ENCODE data around the gene ATRAID. TPM values are rescaled to one million over a fixed set of nuclear protein-coding genes. Genes with fewer than 3 reads are reported as not detected.

Gene ATRAID
- total and polyA plus RNA-seq, 4 donors, result 44.9 to 77.5 (median 48.9) TPM

- no peaks in the 10 kb centered on the region for H3K36me3 ChIP-seq (ENCODE audit: control insufficient read depth in 4 of 4, insufficient read depth in 3 of 4, low read depth in 1 of 4, low read length in 3 of 4)
- H3K9ac ChIP-seq (ENCODE audit: low read depth in 1 of 2, low read length in 2 of 2), result no peak overlapping the region
- H3K27ac ChIP-seq (ENCODE audit: low read depth in 1 of 2, low read length in 2 of 2), result peak overlapping the region; percentile 92 to 97
- TF ChIP-seq RAD21 (IDR thresholded peaks at IDR 0.05) (no peak), FOXA1 (IDR thresholded peaks at IDR 0.05) (no peak), HNF4A (conservative IDR thresholded peaks at IDR 0.05) (no peak), HNF4G (IDR thresholded peaks at IDR 0.05) (no peak), CTCF (IDR thresholded peaks at IDR 0.05; ENCODE audit: low read depth, low read length, missing input control) (no peak), JUND (IDR thresholded peaks at IDR 0.05) (no peak), EGR1 (IDR thresholded peaks at IDR 0.05; ENCODE audit: low read depth in 2 of 2) (no peak)
- TF ChIP-seq, protein P1, sequence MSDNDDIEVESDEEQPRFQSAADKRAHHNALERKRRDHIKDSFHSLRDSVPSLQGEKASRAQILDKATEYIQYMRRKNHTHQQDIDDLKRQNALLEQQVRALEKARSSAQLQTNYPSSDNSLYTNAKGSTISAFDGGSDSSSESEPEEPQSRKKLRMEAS (IDR thresholded peaks at IDR 0.05), result no peak
- TF ChIP-seq, protein P2, sequence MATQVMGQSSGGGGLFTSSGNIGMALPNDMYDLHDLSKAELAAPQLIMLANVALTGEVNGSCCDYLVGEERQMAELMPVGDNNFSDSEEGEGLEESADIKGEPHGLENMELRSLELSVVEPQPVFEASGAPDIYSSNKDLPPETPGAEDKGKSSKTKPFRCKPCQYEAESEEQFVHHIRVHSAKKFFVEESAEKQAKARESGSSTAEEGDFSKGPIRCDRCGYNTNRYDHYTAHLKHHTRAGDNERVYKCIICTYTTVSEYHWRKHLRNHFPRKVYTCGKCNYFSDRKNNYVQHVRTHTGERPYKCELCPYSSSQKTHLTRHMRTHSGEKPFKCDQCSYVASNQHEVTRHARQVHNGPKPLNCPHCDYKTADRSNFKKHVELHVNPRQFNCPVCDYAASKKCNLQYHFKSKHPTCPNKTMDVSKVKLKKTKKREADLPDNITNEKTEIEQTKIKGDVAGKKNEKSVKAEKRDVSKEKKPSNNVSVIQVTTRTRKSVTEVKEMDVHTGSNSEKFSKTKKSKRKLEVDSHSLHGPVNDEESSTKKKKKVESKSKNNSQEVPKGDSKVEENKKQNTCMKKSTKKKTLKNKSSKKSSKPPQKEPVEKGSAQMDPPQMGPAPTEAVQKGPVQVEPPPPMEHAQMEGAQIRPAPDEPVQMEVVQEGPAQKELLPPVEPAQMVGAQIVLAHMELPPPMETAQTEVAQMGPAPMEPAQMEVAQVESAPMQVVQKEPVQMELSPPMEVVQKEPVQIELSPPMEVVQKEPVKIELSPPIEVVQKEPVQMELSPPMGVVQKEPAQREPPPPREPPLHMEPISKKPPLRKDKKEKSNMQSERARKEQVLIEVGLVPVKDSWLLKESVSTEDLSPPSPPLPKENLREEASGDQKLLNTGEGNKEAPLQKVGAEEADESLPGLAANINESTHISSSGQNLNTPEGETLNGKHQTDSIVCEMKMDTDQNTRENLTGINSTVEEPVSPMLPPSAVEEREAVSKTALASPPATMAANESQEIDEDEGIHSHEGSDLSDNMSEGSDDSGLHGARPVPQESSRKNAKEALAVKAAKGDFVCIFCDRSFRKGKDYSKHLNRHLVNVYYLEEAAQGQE (IDR thresholded peaks at IDR 0.05), result no peak
- no peak overlapping the region for H3K4me3 ChIP-seq (ENCODE audit: low read depth in 1 of 3, low read length in 3 of 3)
- 93% methylated on average over 3 of the region's 3 CpGs for WGBS
- no peak for DNase-seq (ENCODE audit: low spot score)
- peaks cover 10 to 23% (median 17%) of the 10 kb centered on the region in 4 donors for H3K4me1 ChIP-seq (ENCODE audit: control insufficient read depth in 4 of 4, insufficient read depth in 4 of 4, low read length in 3 of 4)
- no peaks in the 10 kb centered on the region for H3K9me3 ChIP-seq (ENCODE audit: control insufficient read depth in 4 of 4, low read length in 3 of 4)
- no peaks in the 10 kb centered on the region for H3K27me3 ChIP-seq (ENCODE audit: control insufficient read depth in 4 of 4, insufficient read depth in 4 of 4, low read length in 3 of 4)
Observed at GRCh38 chr2:27178469-27178868, 33.4 kb upstream of the ATRAID start.

GRCh38 chr2:27179344-27180000 lies 32.4 kb upstream of the ATRAID start:
- H3K36me3 ChIP-seq (ENCODE audit: control insufficient read depth in 4 of 4, insufficient read depth in 3 of 4, low read depth in 1 of 4, low read length in 3 of 4), result no peaks in the 10 kb centered on the region
- H3K9ac ChIP-seq (ENCODE audit: low read depth in 1 of 2, low read length in 2 of 2), result peak overlapping the region; percentile 31 to 45
- 30% methylated on average over 3 of the region's 3 CpGs for WGBS
- H3K9me3 ChIP-seq (ENCODE audit: control insufficient read depth in 4 of 4, low read length in 3 of 4), result no peaks in the 10 kb centered on the region
- H3K27ac ChIP-seq (ENCODE audit: low read depth in 1 of 2, low read length in 2 of 2), result peak overlapping the region; percentile 92 to 97
- no peaks in the 10 kb centered on the region for H3K27me3 ChIP-seq (ENCODE audit: control insufficient read depth in 4 of 4, insufficient read depth in 4 of 4, low read length in 3 of 4)
- DNase-seq (ENCODE audit: low spot score), result no peak
- H3K4me1 ChIP-seq (ENCODE audit: control insufficient read depth in 4 of 4, insufficient read depth in 4 of 4, low read length in 3 of 4), result peaks cover 12 to 32% (median 17%) of the 10 kb centered on the region in 4 donors
- TF ChIP-seq, protein P3, sequence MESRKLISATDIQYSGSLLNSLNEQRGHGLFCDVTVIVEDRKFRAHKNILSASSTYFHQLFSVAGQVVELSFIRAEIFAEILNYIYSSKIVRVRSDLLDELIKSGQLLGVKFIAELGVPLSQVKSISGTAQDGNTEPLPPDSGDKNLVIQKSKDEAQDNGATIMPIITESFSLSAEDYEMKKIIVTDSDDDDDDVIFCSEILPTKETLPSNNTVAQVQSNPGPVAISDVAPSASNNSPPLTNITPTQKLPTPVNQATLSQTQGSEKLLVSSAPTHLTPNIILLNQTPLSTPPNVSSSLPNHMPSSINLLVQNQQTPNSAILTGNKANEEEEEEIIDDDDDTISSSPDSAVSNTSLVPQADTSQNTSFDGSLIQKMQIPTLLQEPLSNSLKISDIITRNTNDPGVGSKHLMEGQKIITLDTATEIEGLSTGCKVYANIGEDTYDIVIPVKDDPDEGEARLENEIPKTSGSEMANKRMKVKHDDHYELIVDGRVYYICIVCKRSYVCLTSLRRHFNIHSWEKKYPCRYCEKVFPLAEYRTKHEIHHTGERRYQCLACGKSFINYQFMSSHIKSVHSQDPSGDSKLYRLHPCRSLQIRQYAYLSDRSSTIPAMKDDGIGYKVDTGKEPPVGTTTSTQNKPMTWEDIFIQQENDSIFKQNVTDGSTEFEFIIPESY (IDR thresholded peaks at IDR 0.05), result no peak
- TF ChIP-seq SP1 (IDR thresholded peaks at IDR 0.05) (peak; percentile 43), HNF4G (IDR thresholded peaks at IDR 0.05) (no peak), NR2F2 (IDR thresholded peaks at IDR 0.05) (peak; percentile 43), JUND (IDR thresholded peaks at IDR 0.05) (no peak), RXRA (IDR thresholded peaks at IDR 0.05) (peak; percentile 72 to 75), YY1 (IDR thresholded peaks at IDR 0.05) (no peak), FOXA1 (IDR thresholded peaks at IDR 0.05) (no peak), ATF3 (IDR thresholded peaks at IDR 0.05) (no peak), HNF4A (conservative IDR thresholded peaks at IDR 0.05) (peak; percentile 31 to 49)
- no peak overlapping the region for H3K4me3 ChIP-seq (ENCODE audit: low read depth in 1 of 3, low read length in 3 of 3)
